ENCODE data around the gene CCNT2.

GRCh38 chr2:134933732-134934131 is 15.1 kb downstream of the CCNT2 start:
- TF ChIP-seq CTCF (IDR thresholded peaks at IDR 0.05) (no peak), POLR2A (IDR thresholded peaks at IDR 0.05) (no peak)
